Common myeloid progenitor, CD34-positive (primary cell): ENCODE data around the gene CHML.
A peak's percentile ranks its signal among the peaks of the same experiment; 100 is the strongest.

ENCODE experiments used
- CTCF ChIA-PET: fragments of 350-600 bp; sonication (Branson Sonifier 250); formaldehyde crosslinking; loops from one replicate; lab custom pipeline; 2021; ENCODE audit warnings: antibody characterized with exemption; lab: Charles Lee
- POLR2A ChIA-PET: fragments of 350-600 bp; sonication (Branson Sonifier 250); formaldehyde crosslinking; loops from one replicate; lab custom pipeline; 2021; ENCODE audit warnings: antibody characterized with exemption; lab: Charles Lee
- DNase-seq, 3 donors: peaks; one replicate each; pipeline versions ENCODE4 v3.0.0 to v3.0.0-alpha.2; 2013
- H3K27ac ChIP-seq, 2 experiments: 1 replicate in 1 of 2; 2 replicates in 1 of 2; pipeline ENCODE4 v1.7.0; 2013; ENCODE audit warnings: inconsistent platforms in 2 of 2, low read length in 2 of 2, mild to moderate bottlenecking in 2 of 2, low read depth in 1 of 2, moderate library complexity in 1 of 2; ENCODE audit not compliant: severe bottlenecking in 2 of 2, insufficient read depth in 1 of 2, poor library complexity in 1 of 2
- H3K27me3 ChIP-seq, 5 experiments: replicated peaks in 2 of 5; 1 replicate in 3 of 5; 2 replicates in 2 of 5; pipeline versions ENCODE4 v1.6.1 to v1.7.0; 2013; ENCODE audit warnings: low read length in 4 of 5, mild to moderate bottlenecking in 2 of 5, moderate library complexity in 2 of 5, inconsistent platforms in 1 of 5; ENCODE audit not compliant: insufficient read depth in 5 of 5, control insufficient read depth in 4 of 5
- H3K36me3 ChIP-seq, 4 experiments: 1 replicate in 2 of 4; 2 replicates in 2 of 4; pipeline versions ENCODE4 v1.6.1 to v1.7.0; 2013; ENCODE audit warnings: low read length in 3 of 4, control low read depth in 1 of 4, mild to moderate bottlenecking in 1 of 4; ENCODE audit not compliant: control insufficient read depth in 4 of 4, insufficient read depth in 4 of 4
- H3K4me1 ChIP-seq, 4 experiments: 1 replicate in 3 of 4; 2 replicates in 1 of 4; pipeline versions ENCODE4 v1.6.1 to v1.7.1; 2013; ENCODE audit warnings: low read length in 3 of 4, mild to moderate bottlenecking in 3 of 4, control low read depth in 1 of 4, inconsistent platforms in 1 of 4, moderate library complexity in 1 of 4; ENCODE audit not compliant: control insufficient read depth in 4 of 4, insufficient read depth in 4 of 4; ENCODE audit errors: control extremely low read depth in 1 of 4
- H3K4me3 ChIP-seq, 7 experiments: 1 replicate in 4 of 7; 2 replicates in 3 of 7; pipeline versions ENCODE4 v1.5.1 to v1.7.0; 2013; ENCODE audit warnings: mild to moderate bottlenecking in 7 of 7, low read length in 6 of 7, moderate library complexity in 6 of 7, inconsistent platforms in 2 of 7, low read depth in 2 of 7, control low read depth in 1 of 7; ENCODE audit not compliant: insufficient read depth in 4 of 7, control insufficient read depth in 1 of 7; ENCODE audit errors: extremely low read depth in 1 of 7
- H3K9me3 ChIP-seq, 5 experiments: 1 replicate in 4 of 5; 2 replicates in 1 of 5; pipeline versions ENCODE4 v1.6.1 to v1.7.1; 2013; ENCODE audit warnings: low read length in 4 of 5, mild to moderate bottlenecking in 2 of 5, inconsistent platforms in 1 of 5, low read depth in 1 of 5, moderate library complexity in 1 of 5; ENCODE audit not compliant: control insufficient read depth in 4 of 5, insufficient read depth in 2 of 5; ENCODE audit errors: control extremely low read depth in 1 of 5
- WGBS: methylation state at CpG from one replicate; pipeline ENCODE4 v1.1.5; 2013; ENCODE audit not compliant: insufficient coverage; 5-methylcytosine and 5-hydroxymethylcytosine counted together

Gene CHML

GRCh38 chr1:241593186-241593585, 47.0 kb downstream of the CHML start:
- WGBS, result no CpG with 5 or more reads among the region's 1 CpG
- Histone ChIP-seq H3K9me3 (no peaks in the 10 kb centered on the region), H3K27me3 (no peaks in the 10 kb centered on the region), H3K27ac (peak overlapping the region in 1 of 2 experiments; percentile 6), H3K4me3 (no peak overlapping the region), H3K4me1 (peaks cover 0 to 3% (median 0%) of the 10 kb centered on the region in 4 experiments), H3K36me3 (peaks cover 4 to 18% (median 11%) of the 10 kb centered on the region in 4 experiments)
- CTCF ChIA-PET, result no interaction called here
- DNase-seq, result no peak
- POLR2A ChIA-PET, result no interaction called here

DNA sequence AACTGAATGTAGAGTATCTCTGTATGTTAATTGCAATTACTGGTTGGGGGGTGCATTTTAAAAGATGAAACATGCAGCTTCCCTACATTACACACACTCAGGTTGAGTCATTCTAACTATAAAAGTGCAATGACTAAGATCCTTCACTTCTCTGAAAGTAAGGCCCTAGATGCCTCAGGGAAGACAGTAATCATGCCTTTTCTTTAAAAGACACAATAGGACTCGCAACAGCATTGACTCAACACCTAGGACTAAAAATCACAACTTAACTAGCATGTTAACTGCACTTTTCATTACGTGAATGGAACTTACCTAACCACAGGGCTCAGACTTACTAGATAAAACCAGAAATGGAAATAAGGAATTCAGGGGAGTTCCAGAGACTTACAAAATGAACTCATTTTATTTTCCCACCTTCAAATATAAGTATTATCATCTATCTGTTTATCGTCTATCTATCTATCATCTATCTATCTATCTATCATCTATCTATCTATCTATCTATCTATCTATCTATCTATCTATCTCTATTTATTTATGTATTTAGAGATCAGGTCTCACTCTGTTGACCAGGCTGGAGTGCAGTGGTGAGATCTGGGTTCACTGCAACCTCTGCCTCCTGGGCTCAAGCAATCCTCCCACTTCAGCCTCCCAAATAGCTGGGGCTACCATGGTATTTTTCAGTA, 47.8 kb downstream of the CHML start:
- no peak overlapping the region for H3K4me3 ChIP-seq
- ChIA-PET POLR2A (no interaction called here), CTCF (interaction anchor here (1.3 kb wide), 1 partner anchor 55 kb away, joined by 3 read pairs; no protein-coding TSS in a partner anchor)
- whole genome bisulfite sequencing, result no CpG with 5 or more reads among the region's 3 CpGs
- peaks cover 2 to 16% (median 10%) of the 10 kb centered on the region in 4 experiments for H3K36me3 ChIP-seq
- no peak overlapping the region for H3K27ac ChIP-seq
- H3K27me3 ChIP-seq, result no peaks in the 10 kb centered on the region
- H3K4me1 ChIP-seq, result peaks cover 0 to 3% (median 0%) of the 10 kb centered on the region in 4 experiments
- DNase-seq, result no peak
- no peaks in the 10 kb centered on the region for H3K9me3 ChIP-seq

DNA sequence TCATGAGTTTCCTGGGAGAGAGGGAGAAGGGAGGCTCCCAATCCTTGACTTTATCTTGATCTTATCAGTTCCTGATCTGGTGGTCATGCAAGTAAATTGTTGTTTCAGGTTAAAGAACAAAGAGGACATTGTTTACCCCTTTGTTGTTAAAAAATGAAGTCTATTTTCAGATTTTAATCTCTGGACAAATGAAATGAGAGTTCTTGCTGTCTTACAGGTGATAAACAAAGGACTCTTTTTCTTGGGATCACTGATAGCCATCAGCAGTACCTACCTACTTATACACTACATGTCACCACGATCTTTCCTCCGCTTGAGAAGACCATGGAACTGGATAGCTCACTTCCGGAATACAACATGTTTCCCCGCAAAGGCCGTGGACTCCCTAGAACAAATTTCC, 48.4 kb downstream of the CHML start:
- Histone ChIP-seq H3K27me3 (no peaks in the 10 kb centered on the region), H3K4me1 (peaks cover 0 to 3% (median 0%) of the 10 kb centered on the region in 4 experiments), H3K36me3 (peaks cover 2 to 13% (median 8%) of the 10 kb centered on the region in 4 experiments), H3K4me3 (no peak overlapping the region), H3K9me3 (no peaks in the 10 kb centered on the region), H3K27ac (no peak overlapping the region)
- CTCF ChIA-PET, result interaction anchor here (1.0 to 1.8 kb wide), 4 partner anchors 19 to 87 kb away, joined by 3 to 7 read pairs (median 3); partner anchors contain the start of gene KMO
- no peak for DNase-seq
- 100% methylated on average over 4 of the region's 5 CpGs for WGBS
- POLR2A ChIA-PET, result no interaction called here

- Histone ChIP-seq H3K27ac (no peak overlapping the region), H3K36me3 (peaks cover 2 to 13% (median 8%) of the 10 kb centered on the region in 4 experiments), H3K4me1 (peaks cover 0 to 3% (median 0%) of the 10 kb centered on the region in 4 experiments), H3K27me3 (no peaks in the 10 kb centered on the region), H3K9me3 (no peaks in the 10 kb centered on the region), H3K4me3 (no peak overlapping the region)
- DNase-seq, result no peak
- ChIA-PET POLR2A (no interaction called here), CTCF (interaction anchor here (1.0 to 1.8 kb wide), 4 partner anchors 19 to 87 kb away, joined by 3 to 7 read pairs (median 3); partner anchors contain the start of gene KMO)
Observed at GRCh38 chr1:241591317-241591716, 48.9 kb downstream of the CHML start.

DNA sequence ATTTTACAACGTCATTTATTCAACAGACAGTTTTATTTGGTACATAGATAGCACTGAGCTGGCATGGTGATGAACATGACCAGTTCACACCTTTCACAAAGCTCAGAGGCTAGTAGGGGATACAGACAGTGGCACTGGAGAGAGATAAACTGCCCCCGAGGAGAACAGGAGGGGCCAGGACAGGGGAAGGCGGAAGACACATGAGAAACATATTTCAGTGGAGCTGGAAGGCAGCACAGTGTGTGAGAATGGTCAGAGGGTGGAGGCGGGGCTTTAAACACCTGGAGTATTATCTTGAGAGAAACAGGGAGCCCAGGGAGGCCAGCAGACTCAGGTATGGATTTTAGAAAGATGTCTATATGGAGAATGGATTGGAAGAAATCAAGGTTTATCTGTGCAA, 49.5 kb downstream of the CHML start:
- Histone ChIP-seq H3K36me3 (peaks cover 2 to 13% (median 6%) of the 10 kb centered on the region in 4 experiments), H3K27ac (no peak overlapping the region), H3K4me3 (no peak overlapping the region), H3K27me3 (no peaks in the 10 kb centered on the region), H3K9me3 (no peaks in the 10 kb centered on the region), H3K4me1 (peaks cover 0 to 3% (median 0%) of the 10 kb centered on the region in 4 experiments)
- ChIA-PET POLR2A (no interaction called here), CTCF (interaction anchor here (1.0 to 1.8 kb wide), 5 partner anchors 10 to 88 kb away, joined by 3 to 7 read pairs (median 3); partner anchors contain the start of gene KMO)
- DNase-seq, result no peak
- 96% methylated on average over 4 of the region's 4 CpGs for WGBS
